Transverse colon (tissue), 4 donors: Measurements from ENCODE around the gene GTPBP2. TPM values are rescaled to one million over a fixed set of nuclear protein-coding genes. Genes with fewer than 3 reads are reported as not detected.

Source experiments
- DNase-seq: peaks from one replicate; pipeline ENCODE4 v3.0.0-alpha.2; 2019
- H3K27ac ChIP-seq, 4 donors: fragments of 200-600 bp; sonication (generic); 2 replicates each; pipeline ENCODE4 v1.5.1; 2016 to 2018; ENCODE audit warnings: inconsistent platforms in 4 of 4
- H3K27me3 ChIP-seq: fragments of 200-600 bp; sonication (generic); 2 replicates; pipeline ENCODE4 v1.5.1; 2017; ENCODE audit warnings: inconsistent platforms
- H3K36me3 ChIP-seq, 4 donors: fragments of 200-600 bp; sonication (generic); 2 replicates each; pipeline ENCODE4 v1.5.1; 2017 to 2019; ENCODE audit warnings: inconsistent platforms in 4 of 4
- H3K4me1 ChIP-seq, 4 donors: fragments of 200-600 bp; sonication (generic); 2 replicates each; pipeline ENCODE4 v1.5.1; 2017 to 2020; ENCODE audit warnings: inconsistent platforms in 4 of 4
- H3K4me3 ChIP-seq, 4 donors: fragments of 200-600 bp; sonication (generic); 1 replicate in 1 of 4; 2 replicates in 3 of 4; pipeline versions ENCODE4 v1.5.1 to v1.6.1; 2017 to 2019; ENCODE audit warnings: inconsistent platforms in 4 of 4
- H3K9me3 ChIP-seq, 2 donors: fragments of 200-600 bp; sonication (generic); 2 replicates each; pipeline ENCODE4 v1.5.1; 2017 to 2019; ENCODE audit warnings: inconsistent platforms in 2 of 2
- EP300 ChIP-seq: sonication (generic); formaldehyde crosslinking; IDR thresholded peaks from one replicate; pipeline ENCODE4 v1.6.1; 2017; ENCODE audit warnings: antibody characterized with exemption, low read depth
- POLR2A ChIP-seq: fragments of 450-650 bp; IDR thresholded peaks from one replicate; pipeline ENCODE4 v1.6.1; 2016; ENCODE audit warnings: antibody characterized with exemption, mild to moderate bottlenecking, moderate library complexity
- POLR2AphosphoS5 ChIP-seq, 3 donors: sonication (generic); formaldehyde crosslinking; IDR thresholded peaks; one replicate each; pipeline ENCODE4 v1.6.1; 2016; ENCODE audit warnings: antibody characterized with exemption in 3 of 3
- WGBS, 2 donors: methylation state at CpG; one replicate each; pipeline ENCODE4 v1.1.5; 2018; ENCODE audit warnings: low coverage in 1 of 2; 5-methylcytosine and 5-hydroxymethylcytosine counted together
- in situ Hi-C, 4 donors: fragments of 200-750 bp; cut with MboI; loops; one replicate each; pipeline versions ENCODE4 v1.15.0 to v1.15.1; 2017; ENCODE audit warnings: low sequenced_read_pairs in 3 of 4, low pct_ligation_motif_present in 1 of 4, low pct_unique_long_range_greater_than_20kb in 1 of 4
- intact Hi-C: fragments of 100-400 bp; cut with DNase I; formaldehyde crosslinking; loops from one replicate; pipeline ENCODE4 v1.15.1; 2023; ENCODE audit warnings: low total_unique reads
- total RNA-seq, 4 donors: library from RNA; depleted of rRNA; stranded (reverse); fragments of >200 nt; gene quantifications; one replicate each; pipeline ENCODE4 v1.1.0, GENCODE V29; 2016
- TF ChIP-seq, protein P1 (sequence below), 5 experiments: fragments of 200-600 bp in 3 of 5; fragments of 450-650 bp in 2 of 5; sonication (generic) in 3 of 5; IDR thresholded peaks; 1 replicate in 2 of 5; 2 replicates in 3 of 5; pipeline ENCODE4 v1.5.1; 2016 to 2017; ENCODE audit warnings: antibody characterized with exemption in 5 of 5, inconsistent platforms in 3 of 5, mild to moderate bottlenecking in 2 of 5, moderate library complexity in 1 of 5

GTPBP2 gene
- total RNA-seq, 4 donors from 2014 or later: 83.7 to 115 (median 86.8) TPM

DNA sequence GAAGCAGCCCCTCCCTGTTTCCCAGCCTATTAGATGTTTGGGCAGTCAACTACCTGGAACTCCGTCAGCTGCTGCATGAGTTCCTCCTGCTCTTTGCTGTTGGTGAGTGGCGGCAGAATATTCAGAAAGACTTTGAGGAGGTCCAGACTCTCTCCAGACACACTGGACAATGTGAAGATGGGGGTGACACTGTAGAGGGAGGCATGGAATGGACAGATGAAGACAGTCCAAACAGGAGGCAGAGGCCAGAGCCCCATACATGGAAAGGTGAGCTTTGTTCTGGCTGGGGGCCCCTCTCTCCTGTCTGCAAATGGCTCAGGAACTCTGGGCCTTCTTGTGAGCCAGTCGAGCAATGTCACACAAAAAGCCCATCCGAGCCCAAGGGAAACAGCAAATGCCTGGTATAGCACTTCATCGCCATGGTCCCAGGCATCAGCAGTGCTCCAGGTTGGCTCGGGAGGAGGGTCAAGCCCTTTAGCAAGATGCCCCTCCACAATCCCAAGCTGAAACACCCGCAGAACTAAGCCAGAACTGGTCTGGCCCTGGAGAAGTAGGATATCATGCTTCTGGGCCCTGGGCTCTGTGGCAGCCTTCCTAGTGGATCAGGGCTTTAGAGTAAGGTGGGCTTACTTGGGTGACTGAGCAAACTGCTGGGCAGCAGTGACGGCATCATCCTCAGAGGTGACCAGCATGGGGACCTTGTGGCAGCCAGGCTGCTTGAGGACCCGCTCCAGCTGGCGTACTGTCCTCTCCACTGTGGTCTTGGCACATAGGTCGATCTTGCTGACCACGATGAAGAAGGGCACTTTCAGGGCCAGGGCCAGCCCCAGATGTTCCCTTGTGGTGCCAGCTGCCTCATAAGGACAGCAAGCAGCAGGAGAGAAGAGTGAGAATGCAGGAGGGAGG lies 4.9 kb downstream of the GTPBP2 start:
- Histone ChIP-seq H3K4me3 (no peak overlapping the region), H3K27ac (no peak overlapping the region), H3K9me3 (no peaks in the 10 kb centered on the region), H3K4me1 (peaks cover 4 to 17% (median 15%) of the 10 kb centered on the region in 4 donors), H3K27me3 (no peaks in the 10 kb centered on the region), H3K36me3 (peaks cover 0 to 47% (median 14%) of the 10 kb centered on the region in 4 donors)
- TF ChIP-seq POLR2A: no peak
- TF ChIP-seq, protein P1, sequence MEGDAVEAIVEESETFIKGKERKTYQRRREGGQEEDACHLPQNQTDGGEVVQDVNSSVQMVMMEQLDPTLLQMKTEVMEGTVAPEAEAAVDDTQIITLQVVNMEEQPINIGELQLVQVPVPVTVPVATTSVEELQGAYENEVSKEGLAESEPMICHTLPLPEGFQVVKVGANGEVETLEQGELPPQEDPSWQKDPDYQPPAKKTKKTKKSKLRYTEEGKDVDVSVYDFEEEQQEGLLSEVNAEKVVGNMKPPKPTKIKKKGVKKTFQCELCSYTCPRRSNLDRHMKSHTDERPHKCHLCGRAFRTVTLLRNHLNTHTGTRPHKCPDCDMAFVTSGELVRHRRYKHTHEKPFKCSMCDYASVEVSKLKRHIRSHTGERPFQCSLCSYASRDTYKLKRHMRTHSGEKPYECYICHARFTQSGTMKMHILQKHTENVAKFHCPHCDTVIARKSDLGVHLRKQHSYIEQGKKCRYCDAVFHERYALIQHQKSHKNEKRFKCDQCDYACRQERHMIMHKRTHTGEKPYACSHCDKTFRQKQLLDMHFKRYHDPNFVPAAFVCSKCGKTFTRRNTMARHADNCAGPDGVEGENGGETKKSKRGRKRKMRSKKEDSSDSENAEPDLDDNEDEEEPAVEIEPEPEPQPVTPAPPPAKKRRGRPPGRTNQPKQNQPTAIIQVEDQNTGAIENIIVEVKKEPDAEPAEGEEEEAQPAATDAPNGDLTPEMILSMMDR (IDR thresholded peaks at IDR 0.05): no peak
- no peak for TF ChIP-seq POLR2AphosphoS5 (IDR thresholded peaks at IDR 0.05)
- TF ChIP-seq EP300: no peak
- DNase-seq: no peak
- intact Hi-C loops (no loop called here), in situ Hi-C loops (loop anchor here in 1 of 4 donors (25.0 kb wide), 1 partner anchor 463 kb away; no protein-coding TSS in a partner anchor)
- 91 to 100% methylated on average over 1 to 12 of the region's 12 CpGs for WGBS, 2 donors

DNA sequence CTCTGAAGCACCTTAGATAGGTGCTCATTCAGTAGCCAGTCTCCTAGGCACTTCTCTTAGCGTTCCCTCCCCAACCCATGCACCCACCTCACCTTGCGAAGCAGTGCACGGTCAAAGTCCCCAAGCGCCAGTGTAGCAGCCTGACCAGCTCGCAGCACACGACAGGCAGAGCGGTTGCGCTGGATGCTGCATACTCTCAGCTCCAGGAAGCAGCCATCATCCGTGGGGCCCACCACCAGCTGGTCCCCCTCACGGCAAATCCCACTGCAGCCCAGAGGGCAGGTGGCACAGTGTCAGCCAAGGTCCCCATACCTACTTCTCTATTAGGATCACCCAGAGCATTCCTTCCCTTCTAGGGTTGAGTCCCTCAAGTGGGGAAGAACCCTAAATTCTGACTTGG lies 6.5 kb downstream of the GTPBP2 start:
- H3K4me3 ChIP-seq: no peak overlapping the region
- H3K27me3 ChIP-seq: no peaks in the 10 kb centered on the region
- H3K4me1 ChIP-seq: peaks cover 3 to 9% (median 7%) of the 10 kb centered on the region in 4 donors
- in situ Hi-C loops: loop anchor here in 1 of 4 donors (25.0 kb wide), 1 partner anchor 465 kb away; no protein-coding TSS in a partner anchor
- 98% methylated on average over 10 of the region's 10 CpGs; no CpG with 5 or more reads in 1 of the 2 donors for WGBS, 2 donors
- H3K27ac ChIP-seq: no peak overlapping the region
- TF ChIP-seq POLR2AphosphoS5 (IDR thresholded peaks at IDR 0.05) (no peak), POLR2A (no peak), EP300 (no peak)
- TF ChIP-seq, protein P1 (IDR thresholded peaks at IDR 0.05): no peak
- DNase-seq: no peak
- peaks cover 0 to 47% (median 14%) of the 10 kb centered on the region in 4 donors for H3K36me3 ChIP-seq
- H3K9me3 ChIP-seq: no peaks in the 10 kb centered on the region
- intact Hi-C loops: no loop called here

DNA sequence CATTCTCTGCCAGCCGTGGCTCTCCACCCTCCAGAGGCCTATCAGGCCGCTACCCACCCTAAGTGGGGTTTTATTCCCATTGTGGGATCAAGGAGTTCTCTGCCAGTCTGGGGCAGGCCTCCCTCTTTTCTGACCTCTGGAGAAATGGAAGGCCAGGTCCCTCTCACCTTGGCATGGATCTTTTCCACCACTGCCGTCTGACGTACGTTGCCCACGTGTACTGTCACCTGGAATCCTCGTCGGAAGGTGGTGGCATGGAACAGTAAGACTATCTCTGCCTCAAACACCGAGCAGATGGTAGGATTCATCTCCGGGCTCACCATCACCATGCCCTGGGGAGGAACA lies 7.3 kb downstream of the GTPBP2 start:
- 80 to 94% methylated on average over 1 to 10 of the region's 10 CpGs for WGBS, 2 donors
- Histone ChIP-seq H3K36me3 (peaks cover 0 to 47% (median 14%) of the 10 kb centered on the region in 4 donors), H3K27me3 (no peaks in the 10 kb centered on the region), H3K9me3 (no peaks in the 10 kb centered on the region), H3K4me3 (no peak overlapping the region), H3K4me1 (peaks cover 0 to 1% (median under 1%) of the 10 kb centered on the region in 4 donors), H3K27ac (no peak overlapping the region)
- intact Hi-C loops (no loop called here), in situ Hi-C loops (loop anchor here in 1 of 4 donors (25.0 kb wide), 1 partner anchor 465 kb away; no protein-coding TSS in a partner anchor)
- no peak for TF ChIP-seq EP300
- TF ChIP-seq, protein P1 (IDR thresholded peaks at IDR 0.05): no peak
- no peak for TF ChIP-seq POLR2AphosphoS5 (IDR thresholded peaks at IDR 0.05)
- TF ChIP-seq POLR2A: no peak
- no peak for DNase-seq

DNA sequence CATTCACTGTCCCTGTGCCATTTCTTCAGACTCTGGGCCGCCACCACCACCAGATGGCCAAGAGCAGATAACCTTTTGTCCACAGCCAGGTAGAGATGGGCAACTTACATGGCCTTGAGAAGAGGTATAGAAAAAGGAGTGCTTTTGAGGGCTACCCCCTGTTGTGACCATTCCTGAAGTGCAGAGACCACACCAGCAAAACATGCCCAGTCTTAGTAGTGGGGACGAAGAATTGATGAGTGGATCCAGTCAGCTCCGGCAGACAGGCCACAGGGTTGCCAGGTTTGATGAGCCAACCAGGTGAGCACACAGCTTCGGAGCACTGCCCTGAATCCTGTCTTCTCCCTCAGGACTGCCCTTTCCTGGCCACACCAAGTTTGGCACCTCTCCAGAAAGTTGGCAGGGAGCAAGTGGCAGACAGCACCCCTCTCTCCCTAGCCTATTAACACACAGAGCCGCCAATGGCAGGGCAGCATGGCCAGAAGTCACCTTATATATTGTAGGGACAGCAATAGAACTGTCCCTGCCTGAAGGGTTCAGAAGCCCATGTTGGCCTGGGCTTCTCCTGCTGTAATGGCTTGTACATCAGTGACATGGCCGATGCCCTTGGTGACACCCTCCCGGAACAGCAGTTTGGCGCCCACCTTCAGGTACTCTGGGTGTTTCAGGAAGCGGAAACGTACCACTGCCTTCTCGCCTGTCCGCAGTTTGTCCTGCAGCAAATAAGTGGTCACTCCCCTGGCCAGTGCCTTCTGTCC lies 7.8 kb downstream of the GTPBP2 start:
- Histone ChIP-seq H3K9me3 (no peaks in the 10 kb centered on the region), H3K36me3 (peaks cover 0 to 47% (median 14%) of the 10 kb centered on the region in 4 donors), H3K27me3 (no peaks in the 10 kb centered on the region), H3K4me1 (no peaks in the 10 kb centered on the region), H3K4me3 (no peak overlapping the region), H3K27ac (no peak overlapping the region)
- no peak for DNase-seq
- intact Hi-C loops: no loop called here
- TF ChIP-seq POLR2AphosphoS5 (IDR thresholded peaks at IDR 0.05) (no peak), EP300 (no peak), POLR2A (no peak)
- TF ChIP-seq, protein P1 (IDR thresholded peaks at IDR 0.05): no peak
- in situ Hi-C loops: loop anchor here in 1 of 4 donors (25.0 kb wide), 1 partner anchor 466 kb away; no protein-coding TSS in a partner anchor
- 95 to 100% methylated on average over 1 to 11 of the region's 12 CpGs for WGBS, 2 donors
